GM18499 (cell line): ENCODE measurements around the gene PCF11.

Source experiments
- ATAC-seq: cut with Tn5 transposase; IDR thresholded peaks from one replicate; pipeline ENCODE4 v1.9.1; 2021; ENCODE audit warnings: moderate number of reproducible peaks; ENCODE audit not compliant: insufficient read depth, unreplicated experiment

PCF11 gene

GRCh38 chr11:83151274-83151977 is 5.5 kb upstream of the PCF11 start:
- ATAC-seq = no peak

GRCh38 chr11:83152264-83152663 is 4.7 kb upstream of the PCF11 start:
- ATAC-seq = no peak

- no peak for ATAC-seq
Measured at GRCh38 chr11:83153764-83154163, 3.2 kb upstream of the PCF11 start.

DNA sequence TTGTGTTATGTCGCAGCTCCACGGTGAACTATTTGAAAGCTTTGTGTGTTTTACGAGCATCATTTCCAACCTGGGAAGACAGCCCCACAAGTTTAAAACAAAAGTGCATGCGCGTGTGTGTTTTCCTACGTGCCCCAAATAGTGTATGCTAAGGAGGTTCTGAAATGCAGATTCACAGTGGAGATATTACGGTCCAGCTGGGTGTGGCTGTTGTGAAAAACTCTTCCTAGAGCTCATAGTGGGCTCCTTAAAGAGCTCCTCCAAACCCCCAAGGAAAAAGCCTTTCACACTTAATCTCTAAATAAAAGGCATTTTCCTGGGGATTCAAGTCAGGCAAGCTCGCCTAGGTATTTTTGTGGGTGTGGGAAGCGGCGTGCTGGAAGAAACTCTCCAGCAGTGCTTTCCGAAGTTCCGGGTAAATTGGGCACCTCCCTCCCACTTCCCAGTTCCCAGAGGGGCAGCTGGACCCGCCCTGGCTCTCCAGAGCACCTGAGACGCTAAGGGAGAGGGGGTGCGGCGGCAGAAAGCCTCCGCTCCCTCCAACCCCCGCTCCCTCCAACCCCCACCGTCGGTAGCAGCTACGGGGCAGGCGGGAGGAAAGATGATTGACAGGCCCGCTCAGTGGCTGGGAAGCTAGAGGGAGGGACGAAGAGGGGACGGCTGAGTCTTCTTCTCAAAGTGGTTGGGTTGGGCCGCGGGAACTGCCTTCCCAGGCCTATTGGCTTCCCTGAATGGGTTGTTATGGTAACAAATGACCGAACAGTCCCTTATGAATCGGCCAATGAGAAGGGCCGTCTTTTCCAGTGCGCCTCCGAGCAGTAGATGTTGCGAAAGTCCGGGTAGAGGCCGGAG is 561 bp upstream of the PCF11 start:
- ATAC-seq = peak; percentile 95

- ATAC-seq = no peak
Measured at GRCh38 chr11:83157594-83158356, 844 bp downstream of the PCF11 start.

DNA sequence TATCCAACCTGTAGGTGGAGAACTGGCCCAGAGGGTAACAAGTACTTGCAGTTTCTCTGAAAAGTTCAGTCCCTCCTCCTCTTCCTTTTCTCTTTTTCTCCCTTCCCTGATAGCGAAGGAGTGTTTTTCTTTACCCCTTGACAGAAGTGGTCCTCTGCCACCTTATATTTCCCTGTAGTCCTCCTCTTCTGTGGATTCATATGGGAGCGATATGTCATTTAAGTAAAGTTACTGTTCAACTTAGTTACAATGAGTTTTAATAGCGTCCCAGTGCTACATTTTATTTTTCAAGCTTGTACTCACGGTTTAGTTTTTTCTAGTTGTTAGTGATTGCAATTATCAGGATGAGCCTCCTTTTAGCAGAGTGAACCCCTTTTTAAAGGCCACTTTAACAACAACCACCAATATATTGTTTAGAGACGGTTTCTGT is 1.4 kb downstream of the PCF11 start:
- no peak for ATAC-seq

DNA sequence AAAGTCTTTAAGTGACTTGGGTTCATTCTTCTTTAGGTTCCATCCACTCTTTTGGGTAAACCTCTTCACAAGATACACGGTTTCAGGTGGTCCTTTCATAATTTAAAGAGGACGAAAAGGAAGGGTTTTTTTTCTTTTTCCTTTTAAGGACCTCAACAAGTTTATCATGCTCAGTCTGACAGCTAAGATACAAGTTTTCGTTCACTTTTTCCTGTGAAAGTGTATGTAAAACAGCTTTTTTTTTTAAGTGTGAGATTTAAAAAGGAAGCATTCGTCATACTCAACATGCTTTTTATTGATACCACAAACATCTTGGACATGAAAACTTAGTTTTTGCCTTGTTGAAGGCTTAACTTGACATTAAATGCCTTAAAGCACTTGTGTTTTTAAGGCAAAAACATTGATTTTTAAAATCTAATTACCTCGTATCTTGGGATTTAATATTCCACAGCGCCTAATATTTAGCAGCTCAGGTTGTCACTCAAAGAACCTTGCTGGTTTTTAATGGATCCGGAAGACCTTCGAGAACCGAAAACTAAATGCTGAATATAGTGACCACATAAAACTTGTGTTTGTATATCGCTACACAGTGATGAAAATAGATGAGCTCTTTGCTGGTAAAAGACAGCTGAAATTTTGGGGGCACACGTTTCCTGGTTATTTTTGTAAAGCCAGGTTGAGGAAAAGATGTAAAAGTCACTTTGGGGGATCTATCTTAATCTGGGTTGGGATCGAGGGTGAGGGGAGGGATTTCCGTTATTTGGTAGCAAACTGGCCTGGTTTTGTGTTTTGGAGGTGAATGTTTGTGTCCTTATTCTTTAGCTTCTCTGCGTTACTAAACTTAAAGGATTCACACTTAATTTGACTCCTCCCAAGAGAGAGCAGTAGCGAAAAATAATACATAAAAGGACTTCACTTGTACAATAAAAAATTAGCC is 2.3 kb downstream of the PCF11 start:
- no peak for ATAC-seq

- ATAC-seq = no peak
Measured at GRCh38 chr11:83159902-83160865, 3.3 kb downstream of the PCF11 start.

GRCh38 chr11:83161610-83162199 is 4.8 kb downstream of the PCF11 start:
- no peak for ATAC-seq

GRCh38 chr11:83162377-83162776 is 5.4 kb downstream of the PCF11 start:
- peak; percentile 39 for ATAC-seq

- no peak for ATAC-seq
Measured at GRCh38 chr11:83166193-83166866, 9.4 kb downstream of the PCF11 start.

GRCh38 chr11:83168756-83169155 is 11.8 kb downstream of the PCF11 start:
- no peak for ATAC-seq

- ATAC-seq = no peak
Measured at GRCh38 chr11:83170865-83171264, 13.9 kb downstream of the PCF11 start.

DNA sequence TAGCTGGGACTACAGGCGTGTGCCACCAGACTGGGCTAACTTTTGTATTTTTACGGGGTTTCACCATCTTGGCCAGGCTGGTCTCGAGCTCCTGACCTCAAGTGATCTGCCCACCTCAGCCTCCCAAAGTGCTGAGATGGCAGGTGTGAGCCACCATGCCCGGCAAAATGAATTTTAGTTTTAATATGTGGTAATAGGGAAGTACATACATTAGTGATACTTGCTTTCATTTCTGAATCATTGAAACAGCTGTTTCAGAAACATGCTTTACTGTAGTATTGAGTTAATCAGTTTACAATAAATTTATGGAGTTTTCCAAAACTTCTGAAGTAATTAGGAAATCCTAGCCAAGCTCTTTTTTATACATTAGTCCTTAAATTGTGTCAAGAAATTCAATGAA is 15.6 kb downstream of the PCF11 start:
- ATAC-seq = no peak

- ATAC-seq = no peak
Measured at GRCh38 chr11:83174008-83174407, 17.1 kb downstream of the PCF11 start.

DNA sequence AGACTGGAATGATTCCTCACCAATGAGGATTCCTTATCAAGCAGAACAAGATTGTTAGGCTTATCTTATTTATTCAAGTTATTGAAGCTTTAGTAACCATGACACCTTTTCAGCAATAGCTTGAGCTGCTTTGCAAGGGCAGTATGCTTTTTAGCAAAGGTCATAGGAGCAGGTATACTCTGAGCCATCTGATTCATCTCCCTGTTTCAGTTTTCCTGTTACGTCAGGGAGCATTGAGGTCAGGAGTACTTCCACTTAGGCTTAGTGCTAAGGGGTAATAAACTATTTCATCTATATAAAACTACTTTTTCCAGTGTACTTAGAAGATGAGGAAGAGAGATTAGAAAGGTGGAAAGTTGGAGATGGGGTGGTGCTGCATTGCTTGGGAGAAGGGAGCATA is 18.9 kb downstream of the PCF11 start:
- no peak for ATAC-seq

DNA sequence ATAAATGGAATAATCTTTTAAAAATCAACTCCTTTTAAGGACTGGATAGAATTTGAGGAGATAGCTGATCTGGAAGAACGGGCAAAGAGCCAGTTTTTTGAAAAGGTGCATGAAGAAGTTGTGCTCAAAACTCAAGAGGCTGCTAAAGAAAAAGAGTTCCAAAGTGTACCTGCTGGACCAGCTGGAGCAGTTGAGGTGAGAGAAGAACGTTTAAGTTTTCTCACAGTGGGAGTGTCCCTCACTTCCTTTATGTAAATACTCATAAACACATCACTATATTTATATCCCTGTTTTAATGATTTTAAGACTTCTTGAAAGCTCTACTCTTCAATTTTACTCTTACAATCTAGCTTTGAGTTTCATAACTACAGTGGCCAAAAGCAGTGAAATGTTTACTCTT is 24.9 kb downstream of the PCF11 start:
- no peak for ATAC-seq

DNA sequence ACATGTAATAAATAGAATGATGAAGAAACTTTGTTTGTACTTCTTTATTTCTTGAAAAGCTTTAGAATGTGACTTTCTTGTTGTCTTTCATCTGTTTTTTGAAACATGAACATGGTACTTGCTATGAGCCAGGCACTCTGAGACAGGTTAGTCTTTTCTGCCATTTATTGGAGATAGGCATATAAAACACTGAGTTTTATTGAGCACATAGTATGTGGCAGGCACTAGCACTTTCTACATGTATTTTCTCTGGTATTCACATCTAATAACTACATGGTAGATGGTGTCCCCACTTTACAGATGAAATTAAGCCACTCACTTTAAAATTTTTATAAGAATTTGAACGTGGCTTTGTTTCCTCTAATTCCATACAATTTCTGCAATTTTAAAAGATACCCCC is 28.8 kb downstream of the PCF11 start:
- no peak for ATAC-seq
